SJCRH30 (cell line): ENCODE data around the gene ISG15. TPM values are rescaled to one million over a fixed set of nuclear protein-coding genes. Genes with fewer than 3 reads are reported as not detected.

Experiments
- DNase-seq, 2 experiments: peaks; one replicate each; pipeline ENCODE4 v3.0.0-alpha.2; 2015 to 2020
- H3K27ac ChIP-seq: fragments of 250-450 bp; sonication (Bioruptor Pico); 2 replicates; pipeline ENCODE4 v1.5.1; 2020; ENCODE audit warnings: mild to moderate bottlenecking, moderate library complexity
- H3K27me3 ChIP-seq: fragments of 250-450 bp; sonication (Bioruptor Pico); 2 replicates; pipeline ENCODE4 v1.5.1; 2020; ENCODE audit warnings: mild to moderate bottlenecking, moderate library complexity
- H3K36me3 ChIP-seq: fragments of 250-450 bp; sonication (Bioruptor Pico); 2 replicates; pipeline ENCODE4 v1.5.1; 2020; ENCODE audit warnings: mild to moderate bottlenecking, moderate library complexity
- H3K4me1 ChIP-seq: fragments of 250-450 bp; sonication (Bioruptor Pico); 2 replicates; pipeline ENCODE4 v1.5.1; 2020; ENCODE audit warnings: mild to moderate bottlenecking, moderate library complexity
- H3K4me3 ChIP-seq: fragments of 250-450 bp; sonication (Bioruptor Pico); 2 replicates; pipeline ENCODE4 v1.5.1; 2020; ENCODE audit warnings: mild to moderate bottlenecking, moderate library complexity
- H3K9me3 ChIP-seq: fragments of 250-450 bp; sonication (Bioruptor Pico); replicated peaks from 2 replicates; pipeline ENCODE4 v1.5.1; 2020; ENCODE audit warnings: mild to moderate bottlenecking, moderate library complexity
- total RNA-seq: library from RNA; depleted of rRNA; stranded (reverse); fragments of >200 nt; shearing (Covaris generic); gene quantifications from 2 replicates; pipeline ENCODE4 v1.2.3, GENCODE V29; 2014

ISG15 gene
- total RNA-seq, 1 experiment from 2014 or later = 5.1 TPM

DNA sequence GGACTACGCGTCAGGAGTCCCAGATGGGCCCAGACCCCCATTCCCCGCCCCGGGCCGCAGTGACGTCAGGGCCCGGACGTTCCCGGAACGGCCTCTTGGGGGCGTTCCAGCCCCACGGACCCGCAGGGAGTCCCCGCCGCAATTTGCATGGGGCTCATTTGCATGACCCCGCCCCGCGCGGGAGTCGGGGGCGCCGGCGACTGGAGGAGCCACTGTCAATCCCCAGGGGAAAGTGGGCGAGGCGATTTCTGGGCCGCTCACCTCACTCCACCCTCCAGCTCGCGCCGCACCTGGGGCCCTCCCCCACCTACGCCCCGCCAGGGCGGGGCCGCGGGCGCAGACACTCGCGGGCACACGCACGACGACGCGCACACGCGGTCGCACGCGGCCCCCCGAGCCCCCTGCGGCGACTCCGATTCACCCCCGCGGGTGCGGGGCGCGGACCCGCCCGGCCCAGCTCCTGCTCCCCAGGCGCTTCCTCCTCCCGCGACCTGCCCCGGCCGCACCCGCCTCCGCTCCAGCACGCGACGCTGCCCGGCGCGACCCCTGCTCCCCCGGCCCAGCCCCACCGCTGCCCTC, 19.8 kb downstream of the ISG15 start:
- peaks cover 16% of the 10 kb centered on the region; the same call in 1 of the 2 replicates for H3K4me1 ChIP-seq
- no peaks in the 10 kb centered on the region for H3K27me3 ChIP-seq
- H3K36me3 ChIP-seq = no peaks in the 10 kb centered on the region
- no peak overlapping the region for H3K27ac ChIP-seq
- DNase-seq = peak; percentile 91 to 92
- no peaks in the 10 kb centered on the region for H3K9me3 ChIP-seq
- peak overlapping the region; percentile 52 for H3K4me3 ChIP-seq

DNA sequence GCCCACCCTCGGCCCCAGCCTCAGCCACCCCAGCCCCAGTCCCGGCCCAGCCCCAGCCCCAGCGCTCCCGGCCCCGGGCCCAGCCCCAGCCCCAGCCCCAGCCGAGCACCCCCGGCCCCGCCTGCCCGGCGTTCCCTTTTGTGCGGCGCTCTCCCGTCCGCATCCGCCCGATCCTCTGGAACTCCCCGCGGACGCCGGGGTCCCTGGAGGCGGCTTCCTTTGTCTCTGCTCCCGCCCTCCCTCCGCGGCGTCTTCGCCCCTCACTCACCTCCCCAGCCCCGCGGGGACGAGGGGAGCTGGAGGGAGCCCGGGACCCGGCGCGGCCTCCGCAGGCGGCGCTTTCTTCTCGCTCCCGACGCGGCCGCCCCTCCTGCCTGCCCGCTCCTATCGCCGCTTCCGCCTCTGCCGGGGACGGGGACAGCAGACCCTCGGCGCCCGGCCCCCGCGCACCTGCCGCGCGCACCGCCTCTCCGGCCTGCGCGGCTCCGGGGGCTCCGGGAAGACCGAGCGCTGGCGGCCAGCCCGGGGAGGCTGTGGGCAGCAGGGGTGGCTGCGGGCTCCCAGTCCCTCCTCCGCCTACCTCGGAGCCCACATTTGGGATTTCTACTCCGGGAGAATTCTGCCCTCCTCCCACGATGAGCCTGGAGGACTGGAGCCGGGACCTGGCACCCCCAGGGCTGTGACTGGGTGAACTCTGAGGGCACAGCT, 20.6 kb downstream of the ISG15 start:
- H3K9me3 ChIP-seq = no peaks in the 10 kb centered on the region
- H3K4me1 ChIP-seq = peaks cover 16% of the 10 kb centered on the region; the same call in 1 of the 2 replicates
- H3K27me3 ChIP-seq = no peaks in the 10 kb centered on the region
- no peak overlapping the region for H3K27ac ChIP-seq
- H3K4me3 ChIP-seq = peak overlapping the region; percentile 30
- H3K36me3 ChIP-seq = no peaks in the 10 kb centered on the region
- DNase-seq = no peak

DNA sequence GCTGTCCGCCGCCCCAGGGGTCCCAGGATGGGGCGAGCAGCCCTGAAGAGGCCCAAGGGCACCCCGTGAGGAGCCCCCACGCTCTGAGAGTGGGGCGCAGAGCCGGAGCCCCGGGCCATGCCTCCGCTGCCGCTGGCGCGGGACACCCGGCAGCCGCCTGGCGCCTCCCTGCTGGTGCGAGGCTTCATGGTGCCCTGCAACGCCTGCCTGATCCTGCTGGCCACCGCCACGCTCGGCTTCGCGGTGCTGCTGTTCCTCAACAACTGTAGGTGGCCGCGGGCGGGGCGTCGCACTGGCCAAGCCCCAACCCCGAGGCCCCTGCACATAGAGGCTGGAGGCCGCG, 21.1 kb downstream of the ISG15 start:
- Histone ChIP-seq H3K27me3 (no peaks in the 10 kb centered on the region), H3K36me3 (no peaks in the 10 kb centered on the region), H3K4me1 (peaks cover 16% of the 10 kb centered on the region; the same call in 1 of the 2 replicates), H3K4me3 (peak overlapping the region; percentile 30; the same call in 1 of the 2 replicates), H3K9me3 (no peaks in the 10 kb centered on the region), H3K27ac (no peak overlapping the region)
- DNase-seq = no peak

DNA sequence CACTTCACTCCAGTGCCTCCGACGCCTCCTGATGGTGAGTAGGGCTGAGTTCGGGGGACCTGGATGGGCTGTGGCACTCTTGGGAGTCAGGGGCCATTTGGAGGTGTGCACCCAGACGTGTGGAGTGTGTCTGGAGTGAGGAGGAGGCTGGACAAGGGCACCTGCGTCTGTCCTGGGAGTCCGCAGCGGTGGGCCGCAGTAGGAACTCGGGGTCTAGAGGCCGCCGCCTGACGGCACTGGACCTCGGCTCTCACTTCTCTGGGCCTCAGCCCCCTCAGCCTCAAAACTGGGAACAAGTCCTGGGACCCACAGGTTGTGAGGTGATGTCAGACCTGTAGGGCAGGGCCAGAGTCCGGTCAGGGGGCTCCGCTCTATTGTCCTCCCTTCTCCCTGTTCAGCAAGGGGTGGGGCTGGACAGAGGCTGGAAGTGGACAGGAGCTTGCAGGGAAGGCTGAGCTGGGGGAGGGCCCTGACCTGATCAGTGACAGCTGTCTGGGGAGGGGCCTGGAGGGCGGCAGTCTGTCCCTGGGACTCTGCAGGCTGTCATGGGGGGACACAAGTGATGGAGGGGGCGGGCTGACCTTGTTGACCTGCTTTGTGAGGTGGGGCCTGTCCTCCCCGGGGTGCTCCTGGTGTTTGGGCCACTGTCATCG, 22.1 kb downstream of the ISG15 start:
- Histone ChIP-seq H3K4me3 (no peak overlapping the region), H3K9me3 (no peaks in the 10 kb centered on the region), H3K36me3 (no peaks in the 10 kb centered on the region), H3K4me1 (peaks cover 16% of the 10 kb centered on the region; the same call in 1 of the 2 replicates), H3K27ac (no peak overlapping the region), H3K27me3 (no peaks in the 10 kb centered on the region)
- no peak for DNase-seq

DNA sequence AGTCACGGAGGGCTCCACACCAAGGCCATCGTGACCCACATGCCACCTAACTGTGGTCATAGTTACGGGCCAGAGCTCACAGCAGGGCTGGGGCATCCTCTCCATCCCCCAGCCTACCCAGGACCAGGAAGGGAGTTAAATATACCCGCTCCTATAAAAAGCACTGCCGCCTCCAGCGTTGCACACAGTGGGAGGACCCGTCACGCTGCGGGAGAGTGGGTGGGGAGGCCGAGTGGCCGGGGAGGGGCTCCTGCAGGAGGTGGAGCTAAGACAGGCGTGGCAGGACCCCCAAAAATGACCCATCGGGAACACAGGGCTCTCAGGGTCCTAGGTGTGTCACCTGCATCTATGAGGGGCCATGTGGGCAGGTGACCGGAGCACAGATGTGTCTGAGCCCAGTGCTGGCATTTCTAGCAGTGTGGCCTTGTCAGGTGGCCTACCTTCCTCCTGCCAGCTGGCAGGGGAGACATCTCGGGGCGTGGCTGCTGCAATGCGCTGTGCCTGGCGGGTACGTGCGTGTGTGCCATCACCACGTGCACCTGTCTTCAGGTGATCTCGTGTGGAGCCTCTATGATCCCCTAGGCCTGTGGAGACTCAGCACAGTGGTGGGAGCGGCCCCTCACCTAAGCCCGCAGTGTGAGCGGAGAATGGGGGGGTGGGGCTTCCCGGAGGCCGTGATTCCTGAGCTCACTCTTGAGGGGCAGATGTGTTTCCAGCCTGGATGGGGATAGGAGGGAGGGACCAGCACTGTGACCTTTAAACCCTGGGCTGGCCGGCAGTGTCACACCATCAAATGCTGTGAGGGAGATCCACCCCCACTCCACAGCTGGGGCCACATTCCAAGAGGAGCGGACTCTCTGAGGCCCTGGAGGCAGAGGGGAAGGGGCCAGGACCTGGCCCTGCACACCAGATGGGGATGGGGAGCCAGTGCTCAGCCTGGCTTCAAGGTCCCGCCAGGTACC, 24.4 kb downstream of the ISG15 start:
- H3K36me3 ChIP-seq = no peaks in the 10 kb centered on the region
- H3K4me1 ChIP-seq = no peaks in the 10 kb centered on the region
- no peak for DNase-seq
- no peaks in the 10 kb centered on the region for H3K9me3 ChIP-seq
- no peak overlapping the region for H3K27ac ChIP-seq
- no peaks in the 10 kb centered on the region for H3K27me3 ChIP-seq
- no peak overlapping the region for H3K4me3 ChIP-seq

DNA sequence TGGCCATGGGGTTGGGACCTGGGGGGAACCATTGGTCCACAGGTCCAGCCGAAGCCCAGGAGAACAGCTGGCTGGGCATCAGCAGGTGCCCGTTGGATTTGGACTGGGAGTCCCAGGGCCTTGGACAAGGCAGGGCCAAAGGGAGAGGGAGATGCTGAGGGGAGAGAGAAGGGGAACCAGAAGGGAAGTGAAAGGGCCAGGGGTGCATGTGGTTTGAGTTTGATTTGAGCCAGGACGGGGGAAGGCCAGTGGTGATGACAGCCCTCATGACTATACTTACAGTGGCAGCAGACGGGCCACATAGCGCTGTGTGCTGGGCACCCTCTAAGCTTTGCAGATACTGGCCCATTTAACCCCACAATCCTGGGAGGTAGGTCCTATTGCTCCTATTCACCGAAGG, 25.4 kb downstream of the ISG15 start:
- Histone ChIP-seq H3K27ac (no peak overlapping the region), H3K9me3 (no peaks in the 10 kb centered on the region), H3K27me3 (no peaks in the 10 kb centered on the region), H3K4me3 (no peak overlapping the region), H3K36me3 (no peaks in the 10 kb centered on the region), H3K4me1 (no peaks in the 10 kb centered on the region)
- DNase-seq = no peak

DNA sequence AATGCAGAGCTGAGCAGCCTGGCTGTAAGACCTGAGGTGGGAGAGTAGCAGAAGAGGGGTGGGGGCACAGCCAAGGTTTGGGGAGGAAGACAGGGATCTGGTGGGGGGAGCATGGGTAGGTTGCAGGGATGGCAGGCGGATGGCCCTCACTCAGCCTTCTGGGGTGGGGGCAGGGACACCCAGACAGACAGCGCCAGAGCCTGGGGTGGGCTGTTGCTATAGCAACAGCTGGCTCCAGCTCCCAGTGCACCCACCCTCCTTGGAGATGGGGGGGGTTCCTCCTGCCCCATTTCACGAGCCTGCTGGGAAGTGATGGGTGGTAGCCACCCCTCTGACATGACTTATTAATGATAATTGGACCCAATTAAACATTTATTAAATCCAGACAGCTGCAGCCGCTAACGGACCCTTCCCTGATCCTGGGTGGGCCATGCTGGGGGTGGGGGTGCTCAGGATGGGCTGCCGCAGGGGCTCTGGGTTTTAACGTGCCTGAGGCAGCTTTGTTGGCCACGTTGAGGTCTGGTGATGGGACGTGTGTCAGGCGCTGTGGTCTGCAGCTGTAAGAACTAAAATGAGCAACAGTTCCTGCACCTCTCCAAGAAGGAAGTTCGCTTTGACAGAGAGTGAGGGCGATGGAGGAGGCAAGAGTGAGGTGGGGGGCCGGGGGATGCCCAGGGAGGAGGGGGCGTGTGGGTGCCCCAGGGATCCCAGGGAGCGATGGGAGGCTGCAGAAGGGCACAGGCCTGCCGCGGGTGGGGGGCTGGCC, 26.0 kb downstream of the ISG15 start:
- Histone ChIP-seq H3K36me3 (no peaks in the 10 kb centered on the region), H3K4me1 (no peaks in the 10 kb centered on the region), H3K4me3 (no peak overlapping the region), H3K27me3 (no peaks in the 10 kb centered on the region), H3K27ac (no peak overlapping the region), H3K9me3 (no peaks in the 10 kb centered on the region)
- no peak for DNase-seq

DNA sequence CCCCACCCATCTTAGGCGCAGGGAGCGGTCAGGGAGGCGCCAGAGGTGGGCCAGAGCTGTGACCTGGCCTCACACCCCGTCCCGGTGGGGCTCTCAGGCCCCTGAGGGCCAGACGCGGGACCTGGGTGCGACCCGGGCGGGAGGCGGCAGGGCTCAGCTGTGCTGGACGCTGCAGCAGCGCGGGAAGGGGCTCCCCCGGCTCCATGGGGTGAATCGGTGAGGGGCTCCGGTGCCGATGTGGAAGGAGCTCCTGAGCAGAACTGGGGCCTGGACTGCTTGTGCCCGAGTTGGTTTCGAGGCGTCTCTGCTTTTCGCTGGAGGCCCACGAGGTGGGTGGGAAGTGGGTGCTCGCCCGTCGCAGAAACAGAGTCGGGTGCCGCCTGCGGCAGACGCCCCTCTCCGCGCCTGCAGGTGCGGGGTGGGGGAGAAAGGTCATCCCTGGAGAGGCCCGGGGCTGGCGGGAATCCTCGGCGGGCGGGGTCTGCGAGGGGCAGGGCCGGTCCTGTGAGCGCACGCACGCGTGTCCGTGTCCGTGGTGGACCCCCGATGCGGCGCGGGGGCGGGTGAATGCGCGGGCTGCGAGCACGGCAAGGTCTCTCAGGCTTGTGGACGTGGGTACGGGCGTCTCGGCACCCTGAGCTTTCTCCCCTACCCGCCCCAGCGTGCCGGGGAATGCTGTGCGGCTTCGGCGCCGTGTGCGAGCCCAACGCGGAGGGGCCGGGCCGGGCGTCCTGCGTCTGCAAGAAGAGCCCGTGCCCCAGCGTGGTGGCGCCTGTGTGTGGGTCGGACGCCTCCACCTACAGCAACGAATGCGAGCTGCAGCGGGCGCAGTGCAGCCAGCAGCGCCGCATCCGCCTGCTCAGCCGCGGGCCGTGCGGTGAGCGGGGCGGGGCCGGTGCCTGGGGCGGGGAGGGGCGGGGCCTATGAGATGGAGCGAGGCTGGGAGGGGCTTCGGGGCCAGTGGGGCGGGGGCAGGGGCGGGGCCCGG, 27.0 kb downstream of the ISG15 start:
- no peak overlapping the region for H3K4me3 ChIP-seq
- H3K27me3 ChIP-seq = no peaks in the 10 kb centered on the region
- H3K27ac ChIP-seq = no peak overlapping the region
- no peaks in the 10 kb centered on the region for H3K4me1 ChIP-seq
- H3K36me3 ChIP-seq = no peaks in the 10 kb centered on the region
- no peak for DNase-seq
- no peaks in the 10 kb centered on the region for H3K9me3 ChIP-seq

DNA sequence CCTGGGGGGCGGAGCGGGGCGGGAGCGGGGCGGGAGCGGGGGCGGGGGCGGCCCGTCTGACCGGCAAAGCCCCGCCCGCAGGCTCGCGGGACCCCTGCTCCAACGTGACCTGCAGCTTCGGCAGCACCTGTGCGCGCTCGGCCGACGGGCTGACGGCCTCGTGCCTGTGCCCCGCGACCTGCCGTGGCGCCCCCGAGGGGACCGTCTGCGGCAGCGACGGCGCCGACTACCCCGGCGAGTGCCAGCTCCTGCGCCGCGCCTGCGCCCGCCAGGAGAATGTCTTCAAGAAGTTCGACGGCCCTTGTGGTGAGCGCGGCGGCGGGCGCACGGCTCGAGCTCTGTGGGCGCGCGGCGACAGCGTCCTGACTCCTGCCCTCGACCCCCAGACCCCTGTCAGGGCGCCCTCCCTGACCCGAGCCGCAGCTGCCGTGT, 27.8 kb downstream of the ISG15 start:
- Histone ChIP-seq H3K4me3 (no peak overlapping the region), H3K9me3 (no peaks in the 10 kb centered on the region), H3K36me3 (no peaks in the 10 kb centered on the region), H3K27ac (no peak overlapping the region), H3K27me3 (no peaks in the 10 kb centered on the region), H3K4me1 (no peaks in the 10 kb centered on the region)
- no peak for DNase-seq

DNA sequence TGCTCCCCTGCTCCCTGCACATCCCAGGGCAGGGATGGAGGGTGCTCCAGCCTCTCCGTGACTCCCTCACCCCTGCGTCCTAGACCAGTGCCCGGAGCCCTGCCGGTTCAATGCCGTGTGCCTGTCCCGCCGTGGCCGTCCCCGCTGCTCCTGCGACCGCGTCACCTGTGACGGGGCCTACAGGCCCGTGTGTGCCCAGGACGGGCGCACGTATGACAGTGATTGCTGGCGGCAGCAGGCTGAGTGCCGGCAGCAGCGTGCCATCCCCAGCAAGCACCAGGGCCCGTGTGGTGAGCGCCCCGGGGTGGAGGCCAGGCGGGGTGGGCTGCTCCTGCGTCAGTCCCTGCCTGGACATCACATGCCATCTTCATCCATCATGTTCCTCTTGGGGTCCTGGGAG, 28.6 kb downstream of the ISG15 start:
- Histone ChIP-seq H3K27me3 (no peaks in the 10 kb centered on the region), H3K4me3 (no peak overlapping the region), H3K27ac (no peak overlapping the region), H3K36me3 (no peaks in the 10 kb centered on the region; the same call in 1 of the 2 replicates), H3K9me3 (no peaks in the 10 kb centered on the region), H3K4me1 (no peaks in the 10 kb centered on the region)
- no peak for DNase-seq

DNA sequence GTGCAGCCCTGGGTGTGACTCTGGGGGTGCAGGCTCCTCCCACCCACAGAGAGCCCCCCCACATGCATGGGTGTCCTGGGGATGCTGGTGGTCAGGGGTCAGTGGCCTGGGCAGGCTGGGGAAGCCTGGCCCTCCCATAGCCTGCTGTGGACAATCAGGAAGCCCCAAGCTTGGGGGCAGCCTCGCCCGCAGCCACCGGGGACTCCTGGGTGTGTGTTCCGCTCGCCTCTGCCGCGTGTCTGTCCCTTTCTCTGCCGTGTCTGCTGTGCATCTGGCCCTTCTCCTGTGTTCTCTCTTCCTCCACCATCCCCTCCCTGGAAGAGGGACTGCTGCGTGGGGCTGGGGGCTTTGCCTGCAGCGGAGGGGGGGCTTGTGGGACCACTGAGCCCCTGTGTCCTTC, 29.5 kb downstream of the ISG15 start:
- Histone ChIP-seq H3K36me3 (peaks cover 3% of the 10 kb centered on the region; the same call in 1 of the 2 replicates), H3K27ac (no peak overlapping the region), H3K4me1 (no peaks in the 10 kb centered on the region), H3K4me3 (no peak overlapping the region), H3K9me3 (no peaks in the 10 kb centered on the region), H3K27me3 (no peaks in the 10 kb centered on the region)
- DNase-seq = no peak

DNA sequence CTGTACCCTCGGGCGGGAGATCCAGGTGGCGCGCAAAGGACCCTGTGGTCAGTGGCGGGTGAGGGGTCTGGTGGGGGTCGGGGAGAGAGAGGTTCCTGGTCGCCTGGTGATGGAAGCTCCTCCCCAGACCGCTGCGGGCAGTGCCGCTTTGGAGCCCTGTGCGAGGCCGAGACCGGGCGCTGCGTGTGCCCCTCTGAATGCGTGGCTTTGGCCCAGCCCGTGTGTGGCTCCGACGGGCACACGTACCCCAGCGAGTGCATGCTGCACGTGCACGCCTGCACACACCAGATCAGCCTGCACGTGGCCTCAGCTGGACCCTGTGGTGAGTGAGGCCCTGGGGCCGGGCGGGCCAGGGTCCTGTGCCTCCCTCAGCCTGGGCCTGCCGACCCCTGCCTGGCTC, 30.1 kb downstream of the ISG15 start:
- no peaks in the 10 kb centered on the region for H3K27me3 ChIP-seq
- H3K4me1 ChIP-seq = no peaks in the 10 kb centered on the region
- no peaks in the 10 kb centered on the region for H3K9me3 ChIP-seq
- no peak overlapping the region for H3K4me3 ChIP-seq
- DNase-seq = no peak
- H3K27ac ChIP-seq = no peak overlapping the region
- H3K36me3 ChIP-seq = peaks cover 3% of the 10 kb centered on the region; the same call in 1 of the 2 replicates

DNA sequence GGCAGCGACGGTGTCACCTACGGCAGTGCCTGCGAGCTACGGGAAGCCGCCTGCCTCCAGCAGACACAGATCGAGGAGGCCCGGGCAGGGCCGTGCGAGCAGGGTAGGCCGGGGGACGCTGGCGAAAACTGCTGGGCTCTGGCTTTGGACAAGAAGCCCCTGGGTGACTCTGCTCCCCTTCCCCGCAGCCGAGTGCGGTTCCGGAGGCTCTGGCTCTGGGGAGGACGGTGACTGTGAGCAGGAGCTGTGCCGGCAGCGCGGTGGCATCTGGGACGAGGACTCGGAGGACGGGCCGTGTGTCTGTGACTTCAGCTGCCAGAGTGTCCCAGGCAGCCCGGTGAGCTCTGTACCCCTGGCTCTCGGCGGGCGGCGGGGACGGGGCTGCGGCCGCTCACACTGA, 30.6 kb downstream of the ISG15 start:
- H3K27ac ChIP-seq = no peak overlapping the region
- H3K27me3 ChIP-seq = no peaks in the 10 kb centered on the region
- peaks cover 3% of the 10 kb centered on the region; the same call in 1 of the 2 replicates for H3K36me3 ChIP-seq
- DNase-seq = no peak
- H3K4me1 ChIP-seq = no peaks in the 10 kb centered on the region
- H3K4me3 ChIP-seq = no peak overlapping the region
- no peaks in the 10 kb centered on the region for H3K9me3 ChIP-seq
